OCI-LY7 (cell line): ENCODE measurements around the gene ERCC6L2.

Source experiments
- CTCF ChIP-seq: fragments of 200-600 bp; sonication (generic); conservative IDR thresholded peaks from 2 replicates; pipeline ENCODE4 v1.5.1; 2014; ENCODE audit warnings: mild to moderate bottlenecking, antibody characterized with exemption, low read length, moderate library complexity, mixed read lengths
- EZH2phosphoT487 ChIP-seq: fragments of 200-600 bp; sonication (generic); IDR thresholded peaks from 2 replicates; pipeline ENCODE4 v1.6.1; 2018; ENCODE audit warnings: low read depth, borderline replicate concordance, mild to moderate bottlenecking, mixed run types, antibody characterized with exemption, low read length, moderate library complexity, mixed read lengths

- TF ChIP-seq CTCF (no peak), EZH2phosphoT487 (no peak)
These were observed 12.5 kb downstream of the ERCC6L2 start for GRCh38 chr9:95887926-95888497.
